Measurements from ENCODE around the gene ADGRA1.
"Not testable (repeated sequence)": the region's sequence is repeated elsewhere in the genome, so short reads cannot be mapped to it uniquely, and the experiment has no call there.

ADGRA1 gene

GRCh38 chr10:133050371-133050770 is 37.4 kb upstream of the ADGRA1 start (continued):
- TF ChIP-seq CSRNP3 (CRISPR knock-in tag; IDR thresholded peaks at IDR 0.05), result no peak
- TF ChIP-seq RARB (CRISPR knock-in tag; IDR thresholded peaks at IDR 0.05), result no peak
- TF ChIP-seq ISL1 (CRISPR knock-in tag; IDR thresholded peaks at IDR 0.05), result no peak
- TF ChIP-seq ARNTL (CRISPR knock-in tag; IDR thresholded peaks at IDR 0.05; ENCODE audit: borderline replicate concordance, low read depth), result no peak
- no peak for TF ChIP-seq ESRRG (CRISPR knock-in tag; IDR thresholded peaks at IDR 0.05)
- TF ChIP-seq GLIS3 (CRISPR knock-in tag; IDR thresholded peaks at IDR 0.05), result no peak
- TF ChIP-seq ZNF565 (CRISPR knock-in tag; conservative IDR thresholded peaks at IDR 0.05; ENCODE audit: low read depth), result no peak

- TF ChIP-seq SNAI2 (CRISPR knock-in tag; IDR thresholded peaks at IDR 0.05) (no peak), ZC3H10 (CRISPR knock-in tag; IDR thresholded peaks at IDR 0.05) (no peak)
Observed at GRCh38 chr10:133052076-133052475, 35.6 kb upstream of the ADGRA1 start.

GRCh38 chr10:133053527-133054133 is 34.1 kb upstream of the ADGRA1 start:
- not testable (repeated sequence) for ATAC-seq

More at GRCh38 chr10:133052076-133052475, 35.6 kb upstream of the ADGRA1 start:
- no peak for ATAC-seq

- no peak for TF ChIP-seq ISL1 (CRISPR knock-in tag; IDR thresholded peaks at IDR 0.05)
- no peak for ATAC-seq
Observed at GRCh38 chr10:133055470-133055869, 32.3 kb upstream of the ADGRA1 start.

- ATAC-seq, result no peak
- TF ChIP-seq ZNF8 (CRISPR knock-in tag; IDR thresholded peaks at IDR 0.05), result no peak
- TF ChIP-seq ZC3H10 (CRISPR knock-in tag; IDR thresholded peaks at IDR 0.05), result no peak
- no peak for TF ChIP-seq POU6F1 (CRISPR knock-in tag; IDR thresholded peaks at IDR 0.05; ENCODE audit: borderline replicate concordance, low read depth)
- TF ChIP-seq ZNF565 (CRISPR knock-in tag; conservative IDR thresholded peaks at IDR 0.05; ENCODE audit: low read depth), result no peak
- TF ChIP-seq CSRNP3 (CRISPR knock-in tag; IDR thresholded peaks at IDR 0.05), result no peak
Observed at GRCh38 chr10:133056001-133056400, 31.7 kb upstream of the ADGRA1 start.

- no peak for ATAC-seq
- TF ChIP-seq RARB (CRISPR knock-in tag; IDR thresholded peaks at IDR 0.05) (no peak), TCF4 (CRISPR knock-in tag; IDR thresholded peaks at IDR 0.05; ENCODE audit: borderline replicate concordance) (no peak), ZC3H10 (CRISPR knock-in tag; IDR thresholded peaks at IDR 0.05) (no peak), CSDC2 (CRISPR knock-in tag; IDR thresholded peaks at IDR 0.05) (no peak)
Observed at GRCh38 chr10:133056651-133057178, 31.0 kb upstream of the ADGRA1 start.

GRCh38 chr10:133058331-133059092 is 29.2 kb upstream of the ADGRA1 start:
- TF ChIP-seq GLIS3 (CRISPR knock-in tag; IDR thresholded peaks at IDR 0.05) (no peak), PPARA (CRISPR knock-in tag; IDR thresholded peaks at IDR 0.05; ENCODE audit: borderline replicate concordance) (no peak), CSRNP3 (CRISPR knock-in tag; IDR thresholded peaks at IDR 0.05) (no peak), PATZ1 (CRISPR knock-in tag; IDR thresholded peaks at IDR 0.05; ENCODE audit: borderline replicate concordance) (no peak), ZNF565 (CRISPR knock-in tag; conservative IDR thresholded peaks at IDR 0.05; ENCODE audit: low read depth) (no peak), ESRRG (CRISPR knock-in tag; IDR thresholded peaks at IDR 0.05) (no peak), RARB (CRISPR knock-in tag; IDR thresholded peaks at IDR 0.05) (no peak), CREB5 (CRISPR knock-in tag; IDR thresholded peaks at IDR 0.05; ENCODE audit: low read depth) (no peak)
- no peak for ATAC-seq
